Thyroid gland (tissue), 4 donors: Measurements from ENCODE around the gene MAP3K8. TPM values are rescaled to one million over a fixed set of nuclear protein-coding genes. Genes with fewer than 3 reads are reported as not detected.
A peak's percentile ranks its signal among the peaks of the same experiment; 100 is the strongest.

Experiments
- DNase-seq, 2 donors: peaks; one replicate each; pipeline ENCODE4 v3.0.0-alpha.2; 2019
- H3K27ac ChIP-seq, 3 donors: fragments of 200-600 bp; sonication (generic); 1 replicate in 2 of 3; 2 replicates in 1 of 3; pipeline ENCODE4 v1.5.1; 2016 to 2019; ENCODE audit warnings: mild to moderate bottlenecking in 1 of 3, moderate library complexity in 1 of 3
- H3K27me3 ChIP-seq: fragments of 200-600 bp; sonication (generic); one replicate; pipeline ENCODE4 v1.5.1; 2019
- H3K36me3 ChIP-seq, 2 donors: fragments of 200-600 bp; sonication (generic); one replicate each; pipeline ENCODE4 v1.5.1; 2016 to 2019
- H3K4me1 ChIP-seq, 2 donors: fragments of 200-600 bp; sonication (generic); one replicate each; pipeline ENCODE4 v1.5.1; 2017 to 2019
- H3K4me3 ChIP-seq, 3 donors: fragments of 200-600 bp; sonication (generic); replicated peaks in 1 of 3; 1 replicate in 2 of 3; 2 replicates in 1 of 3; pipeline ENCODE4 v1.5.1; 2016; ENCODE audit warnings: mild to moderate bottlenecking in 1 of 3
- H3K9me3 ChIP-seq: fragments of 200-600 bp; sonication (generic); one replicate; pipeline ENCODE4 v1.5.1; 2017
- POLR2A ChIP-seq, 2 donors: fragments of 450-650 bp; IDR thresholded peaks; one replicate each; pipeline ENCODE4 v1.6.1; 2017; ENCODE audit warnings: antibody characterized with exemption in 2 of 2, mild to moderate bottlenecking in 2 of 2, moderate library complexity in 1 of 2
- WGBS, 2 donors: methylation state at CpG; one replicate each; pipeline ENCODE4 v1.1.5; 2017; 5-methylcytosine and 5-hydroxymethylcytosine counted together
- intact Hi-C: fragments of 100-400 bp; cut with DNase I; formaldehyde crosslinking; loops from one replicate; pipeline ENCODE4 v1.15.1; 2023
- total RNA-seq, 4 donors: library from RNA; depleted of rRNA; stranded (reverse); fragments of >200 nt; gene quantifications; one replicate each; pipeline ENCODE4 v1.2.3, GENCODE V29; 2016
- TF ChIP-seq, protein P1 (sequence below), 6 experiments: fragments of 200-600 bp in 3 of 6; fragments of 450-650 bp in 3 of 6; sonication (generic) in 3 of 6; IDR thresholded peaks; one replicate each; pipeline ENCODE4 v1.5.1; 2016 to 2019; ENCODE audit warnings: antibody characterized with exemption in 6 of 6, mild to moderate bottlenecking in 2 of 6, inconsistent platforms in 1 of 6, moderate library complexity in 1 of 6

Gene MAP3K8
- total RNA-seq, 4 donors from 2014 or later: 9.7 to 37.9 (median 22.7) TPM

DNA sequence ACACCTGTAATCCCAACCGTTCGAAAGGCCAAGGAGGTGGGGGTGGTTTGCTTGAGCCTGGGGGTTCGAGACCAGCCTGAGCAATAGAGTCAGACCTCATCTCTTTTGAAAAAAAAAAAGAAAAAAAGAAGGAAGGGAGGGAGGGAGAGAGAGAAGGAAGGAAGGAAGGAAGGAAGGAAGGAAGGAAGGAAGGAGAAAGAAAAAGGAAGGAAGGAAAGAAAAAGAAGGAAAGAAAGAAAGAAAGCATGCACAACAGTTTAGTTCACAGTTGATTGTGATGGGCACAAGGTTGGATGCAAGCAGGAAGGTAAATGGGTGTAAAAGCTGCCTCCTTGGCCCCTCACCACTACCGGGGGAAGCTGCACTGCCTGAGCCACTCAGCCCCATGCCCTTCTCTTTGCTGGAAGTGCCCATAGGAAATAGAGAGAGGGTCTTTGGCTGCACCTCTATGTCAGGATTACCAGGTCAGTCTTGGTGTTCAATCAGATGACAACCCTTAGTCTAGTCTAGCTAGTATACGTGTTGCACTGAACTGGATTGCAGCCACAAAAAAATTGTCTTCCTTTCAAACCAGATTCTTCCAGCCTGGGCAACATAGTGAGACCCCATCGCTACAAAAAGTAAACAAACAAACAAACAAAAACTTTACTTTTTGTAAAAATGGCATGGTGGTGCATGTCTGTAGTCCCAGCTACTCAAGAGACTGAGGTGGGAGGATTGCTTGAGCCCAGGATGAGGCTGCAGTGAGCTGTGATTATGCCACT lies 20.0 kb downstream of the MAP3K8 start:
- peak overlapping the region in 2 of 3 donors; percentile 60 to 67 for H3K27ac ChIP-seq
- H3K4me3 ChIP-seq: no peak overlapping the region
- TF ChIP-seq POLR2A (IDR thresholded peaks at IDR 0.05): no peak
- TF ChIP-seq, protein P1, sequence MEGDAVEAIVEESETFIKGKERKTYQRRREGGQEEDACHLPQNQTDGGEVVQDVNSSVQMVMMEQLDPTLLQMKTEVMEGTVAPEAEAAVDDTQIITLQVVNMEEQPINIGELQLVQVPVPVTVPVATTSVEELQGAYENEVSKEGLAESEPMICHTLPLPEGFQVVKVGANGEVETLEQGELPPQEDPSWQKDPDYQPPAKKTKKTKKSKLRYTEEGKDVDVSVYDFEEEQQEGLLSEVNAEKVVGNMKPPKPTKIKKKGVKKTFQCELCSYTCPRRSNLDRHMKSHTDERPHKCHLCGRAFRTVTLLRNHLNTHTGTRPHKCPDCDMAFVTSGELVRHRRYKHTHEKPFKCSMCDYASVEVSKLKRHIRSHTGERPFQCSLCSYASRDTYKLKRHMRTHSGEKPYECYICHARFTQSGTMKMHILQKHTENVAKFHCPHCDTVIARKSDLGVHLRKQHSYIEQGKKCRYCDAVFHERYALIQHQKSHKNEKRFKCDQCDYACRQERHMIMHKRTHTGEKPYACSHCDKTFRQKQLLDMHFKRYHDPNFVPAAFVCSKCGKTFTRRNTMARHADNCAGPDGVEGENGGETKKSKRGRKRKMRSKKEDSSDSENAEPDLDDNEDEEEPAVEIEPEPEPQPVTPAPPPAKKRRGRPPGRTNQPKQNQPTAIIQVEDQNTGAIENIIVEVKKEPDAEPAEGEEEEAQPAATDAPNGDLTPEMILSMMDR (IDR thresholded peaks at IDR 0.05): no peak
- intact Hi-C loops: no loop called here
- H3K4me1 ChIP-seq: peaks cover 18 to 34% of the 10 kb centered on the region in 2 donors
- H3K27me3 ChIP-seq: no peaks in the 10 kb centered on the region
- peaks cover 31 to 45% of the 10 kb centered on the region in 2 donors for H3K36me3 ChIP-seq
- no peaks in the 10 kb centered on the region for H3K9me3 ChIP-seq
- DNase-seq: no peak
- 87 to 90% methylated on average over 6 of the region's 6 CpGs for WGBS, 2 donors

DNA sequence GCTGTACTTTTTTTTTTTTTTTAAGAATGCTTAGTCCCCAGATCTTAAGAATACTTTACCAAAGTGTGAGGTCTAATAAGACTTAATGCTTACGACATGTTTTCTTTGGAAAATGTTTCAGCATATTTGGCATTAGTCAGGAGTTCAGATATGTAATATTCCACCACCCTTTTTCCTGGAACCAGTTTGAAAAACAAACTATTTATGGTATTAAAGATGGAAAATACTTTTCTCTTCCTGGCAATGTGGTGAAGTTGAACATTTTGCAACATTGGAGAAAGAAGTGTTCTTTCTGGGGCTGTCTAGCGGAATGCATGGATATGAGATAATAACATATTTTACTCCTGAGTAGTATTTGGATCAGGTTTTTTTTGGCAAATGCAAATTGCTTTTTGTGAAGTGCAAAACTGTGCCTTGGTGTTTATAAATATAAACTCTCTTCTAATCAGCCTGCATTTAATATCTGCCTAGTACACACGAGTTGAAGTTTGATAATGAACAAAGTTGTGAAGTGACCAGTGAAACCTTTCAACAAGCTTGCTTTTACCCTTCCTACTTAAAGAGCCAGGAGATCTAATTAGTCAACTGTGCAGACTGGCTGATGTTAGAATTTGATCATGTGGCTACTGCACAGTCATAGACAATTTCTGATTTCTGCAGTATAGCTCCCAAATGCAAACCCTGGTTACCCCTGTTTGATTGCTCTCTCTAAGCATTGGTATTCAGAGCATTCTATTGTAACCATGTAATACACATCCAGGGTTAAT lies 20.9 kb downstream of the MAP3K8 start:
- no peak for TF ChIP-seq POLR2A (IDR thresholded peaks at IDR 0.05)
- TF ChIP-seq, protein P1 (IDR thresholded peaks at IDR 0.05): no peak
- Histone ChIP-seq H3K27me3 (no peaks in the 10 kb centered on the region), H3K27ac (peak overlapping the region; percentile 15 to 69 (median 60)), H3K4me3 (no peak overlapping the region), H3K9me3 (no peaks in the 10 kb centered on the region), H3K4me1 (peaks cover 18 to 35% of the 10 kb centered on the region in 2 donors), H3K36me3 (peaks cover 35 to 49% of the 10 kb centered on the region in 2 donors)
- WGBS, 2 donors: 37 to 40% methylated on average over 3 of the region's 3 CpGs
- DNase-seq: no peak
- intact Hi-C loops: no loop called here

DNA sequence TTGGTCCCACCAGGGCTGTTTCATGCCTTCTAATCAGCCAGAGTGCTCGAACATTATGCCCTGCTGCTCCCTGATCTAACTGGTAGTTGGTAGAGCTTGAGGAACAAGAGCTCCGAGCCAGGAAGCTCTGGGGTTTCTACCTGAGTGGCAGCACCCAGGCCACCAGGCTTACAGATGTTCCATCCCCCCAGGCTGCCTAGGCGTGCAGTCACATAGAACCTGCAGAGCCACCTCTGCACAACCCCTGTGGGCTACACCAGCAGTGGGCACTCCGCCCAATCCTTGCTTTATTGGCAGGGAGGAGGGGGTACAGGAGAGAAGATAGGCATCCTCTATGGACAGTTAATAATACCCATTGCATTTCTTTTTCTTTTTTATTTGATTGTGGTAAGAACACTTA lies 21.8 kb downstream of the MAP3K8 start:
- 76 to 77% methylated on average over 4 of the region's 4 CpGs for WGBS, 2 donors
- intact Hi-C loops: no loop called here
- TF ChIP-seq POLR2A (IDR thresholded peaks at IDR 0.05): no peak
- TF ChIP-seq, protein P1 (IDR thresholded peaks at IDR 0.05): no peak
- H3K27me3 ChIP-seq: no peaks in the 10 kb centered on the region
- peaks cover 18 to 35% of the 10 kb centered on the region in 2 donors for H3K4me1 ChIP-seq
- no peaks in the 10 kb centered on the region for H3K9me3 ChIP-seq
- H3K4me3 ChIP-seq: no peak overlapping the region
- peak; percentile 13 to 14 for DNase-seq
- H3K27ac ChIP-seq: peak overlapping the region; percentile 15 to 69 (median 60)
- peaks cover 38 to 58% of the 10 kb centered on the region in 2 donors for H3K36me3 ChIP-seq

DNA sequence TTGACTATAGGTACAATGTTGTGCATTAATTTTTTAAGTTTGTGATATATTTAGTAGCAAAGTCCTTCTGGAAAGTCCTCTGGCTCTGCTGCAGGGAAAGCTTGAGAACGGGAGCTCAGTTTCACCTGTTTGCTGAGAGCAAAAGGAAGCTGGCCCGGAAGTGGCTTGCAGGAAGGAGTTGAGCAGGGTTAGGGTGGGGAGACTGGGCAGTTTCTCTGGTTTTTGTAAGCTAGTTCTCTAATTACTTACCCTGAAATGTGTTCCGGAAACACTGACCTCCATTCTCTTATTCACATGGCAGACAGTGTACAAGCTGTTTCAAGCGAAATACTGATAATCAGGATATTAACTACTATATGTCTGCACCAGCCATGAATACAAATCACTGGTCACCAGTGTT lies 22.3 kb downstream of the MAP3K8 start:
- no peak for TF ChIP-seq POLR2A (IDR thresholded peaks at IDR 0.05)
- TF ChIP-seq, protein P1 (IDR thresholded peaks at IDR 0.05): no peak
- DNase-seq: peak in 1 of 2 donors; percentile 2
- Histone ChIP-seq H3K27me3 (no peaks in the 10 kb centered on the region), H3K4me1 (peaks cover 18 to 35% of the 10 kb centered on the region in 2 donors), H3K4me3 (no peak overlapping the region), H3K27ac (peak overlapping the region; percentile 15 to 69 (median 60)), H3K9me3 (no peaks in the 10 kb centered on the region), H3K36me3 (peaks cover 36 to 61% of the 10 kb centered on the region in 2 donors)
- WGBS, 2 donors: 68 to 71% methylated on average over 4 of the region's 4 CpGs
- intact Hi-C loops: no loop called here
